Stimulated activated naive CD8-positive, alpha-beta T cell treated with anti-CD3 and anti-CD28 coated beads, Interleukin-15, Interleukin-2, amounts not matched to agents 100 U/mL and 50 U/mL, for 24 hours (primary cell): ENCODE measurements around the gene ANGPTL5.
"Not testable (repeated sequence)": the region's sequence is repeated elsewhere in the genome, so short reads cannot be mapped to it uniquely, and the experiment has no call there.

Experiments
- ATAC-seq: fragments of 150-1000 bp; cut with Tn5 transposase; one replicate; pipeline ENCODE4 v1.10.0; 2021
- DNase-seq: peaks from one replicate; pipeline ENCODE4 v3.0.0; 2021

ANGPTL5 gene

DNA sequence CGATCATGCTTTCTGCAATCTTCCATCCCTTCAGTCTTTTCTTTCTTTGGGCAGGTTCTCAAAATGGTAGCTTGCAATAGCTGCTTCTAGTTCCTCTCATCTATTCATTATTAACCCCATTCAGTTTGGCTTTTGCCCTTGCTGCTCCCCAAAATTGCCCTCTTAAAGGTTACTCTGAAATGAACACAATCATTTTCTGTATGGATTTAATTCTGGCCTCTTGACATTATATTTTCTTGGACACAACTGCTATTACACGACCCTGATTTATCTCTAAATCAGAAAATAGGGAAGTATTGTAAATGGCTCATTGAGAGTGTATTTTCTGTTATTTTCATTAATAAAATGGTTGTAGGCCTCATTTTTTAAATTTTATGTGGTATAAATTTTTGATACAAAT is at the start of gene ANGPTL5:
ANGPTL5 (minus strand) TSS at position 101 of the 400 bp plus-strand sequence. CDS start 8,613 bp downstream, outside the sequence.
- DNase-seq: no peak
- no peak for ATAC-seq

DNA sequence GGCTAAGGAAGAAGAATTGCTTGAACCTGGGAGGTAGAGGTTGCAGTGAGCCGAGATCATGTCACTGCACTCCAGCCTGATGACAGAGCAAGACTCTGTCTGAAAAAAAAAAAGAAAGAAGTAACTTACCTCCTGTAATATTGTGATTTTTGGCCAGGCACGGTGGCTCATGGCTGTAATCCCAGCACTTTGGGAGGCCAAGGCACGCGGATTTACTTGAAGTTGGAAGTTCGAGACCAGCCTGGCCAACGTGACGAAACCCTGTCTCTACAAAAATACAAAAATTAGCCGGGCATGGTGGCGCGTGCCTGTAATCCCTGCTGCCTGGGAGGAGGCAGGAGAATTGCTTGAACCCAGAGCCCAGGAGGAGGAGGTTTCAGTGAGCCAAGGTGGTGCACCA is 47.9 kb upstream of the ANGPTL5 start:
- ATAC-seq, DNase-seq: not testable (repeated sequence)

DNA sequence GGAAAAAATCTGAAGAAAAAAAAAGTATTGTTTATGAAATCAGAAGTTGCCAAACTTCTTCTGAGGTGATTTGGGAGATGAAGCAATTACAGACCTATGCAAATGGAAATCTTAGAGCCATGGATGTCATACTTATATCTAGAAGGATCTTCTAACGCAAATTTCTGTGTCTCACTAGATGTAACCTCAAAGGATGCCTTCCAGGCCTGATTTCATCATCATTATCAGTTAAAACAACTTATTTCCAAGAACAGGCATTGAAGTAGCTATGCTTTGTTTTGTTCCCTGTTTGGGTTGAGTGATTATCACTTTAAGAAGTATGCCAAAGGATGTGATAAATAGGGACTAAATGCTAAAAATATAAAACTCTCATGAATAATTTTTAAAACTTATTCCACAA is 43.9 kb upstream of the ANGPTL5 start:
- ATAC-seq: no peak
- no peak for DNase-seq

DNA sequence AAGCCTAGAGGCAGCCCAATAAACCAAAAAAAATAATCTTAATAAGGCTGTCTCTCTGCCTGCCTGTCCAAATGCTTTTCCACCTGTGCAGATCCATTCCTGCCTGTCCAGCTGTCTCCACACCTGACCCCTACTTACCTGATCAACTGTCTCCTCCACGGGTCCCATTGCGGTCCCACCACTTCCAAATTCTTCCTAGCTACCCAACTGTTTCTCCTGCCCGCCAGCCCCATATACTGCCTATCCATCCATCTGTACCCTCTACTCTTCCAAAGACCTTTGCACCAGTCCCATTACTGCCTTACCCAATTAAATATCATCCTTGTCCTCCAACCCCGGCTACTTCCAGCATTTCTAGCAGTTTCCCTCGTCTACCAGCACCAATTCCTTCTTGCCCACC is 39.4 kb upstream of the ANGPTL5 start:
- ATAC-seq: no peak
- no peak for DNase-seq

DNA sequence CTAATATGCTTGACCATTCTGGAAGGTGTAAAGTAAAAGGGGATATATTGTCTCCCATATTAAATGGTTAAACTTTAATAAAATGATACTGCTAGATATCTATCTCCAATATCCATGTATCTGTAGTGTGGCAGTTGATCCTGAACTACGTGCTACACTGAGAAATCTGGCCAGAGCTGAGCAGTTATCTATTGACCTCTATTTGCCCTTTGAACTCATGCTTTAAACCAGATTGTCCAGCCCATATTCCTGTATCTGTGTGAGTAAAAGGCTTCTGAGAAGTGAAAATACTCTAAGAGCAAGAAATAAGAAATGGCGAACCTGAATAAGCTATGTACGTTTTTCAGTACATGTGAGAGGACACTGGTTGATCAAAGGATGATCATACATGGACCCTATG is 39.0 kb upstream of the ANGPTL5 start:
- DNase-seq (no peak), ATAC-seq (no peak)

DNA sequence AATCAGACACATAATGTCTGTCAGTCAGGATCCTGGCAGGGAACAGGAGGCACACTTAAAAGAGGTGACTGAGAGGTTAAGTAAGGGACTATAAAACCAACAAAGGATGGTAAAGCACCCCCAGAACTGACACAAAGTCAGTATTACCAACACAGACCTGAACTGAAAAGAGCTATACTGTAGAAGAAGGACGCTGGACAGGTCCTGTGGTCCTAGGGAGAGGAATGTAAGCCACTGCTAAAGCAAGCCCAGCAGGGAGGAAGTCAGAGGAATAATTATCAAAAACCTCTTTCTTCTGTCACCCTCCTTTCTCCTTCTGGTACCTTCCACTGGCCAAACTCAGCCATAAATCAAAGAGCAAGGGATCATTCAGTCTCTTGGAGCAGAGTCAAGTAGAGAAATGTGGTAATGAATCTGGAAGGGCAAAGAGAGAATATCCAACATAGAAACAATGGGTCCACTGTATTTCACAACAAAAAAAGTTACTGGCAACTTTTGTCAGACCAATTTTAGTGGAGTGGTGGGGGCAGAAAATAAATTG is 33.4 kb upstream of the ANGPTL5 start:
- ATAC-seq (no peak), DNase-seq (no peak)

DNA sequence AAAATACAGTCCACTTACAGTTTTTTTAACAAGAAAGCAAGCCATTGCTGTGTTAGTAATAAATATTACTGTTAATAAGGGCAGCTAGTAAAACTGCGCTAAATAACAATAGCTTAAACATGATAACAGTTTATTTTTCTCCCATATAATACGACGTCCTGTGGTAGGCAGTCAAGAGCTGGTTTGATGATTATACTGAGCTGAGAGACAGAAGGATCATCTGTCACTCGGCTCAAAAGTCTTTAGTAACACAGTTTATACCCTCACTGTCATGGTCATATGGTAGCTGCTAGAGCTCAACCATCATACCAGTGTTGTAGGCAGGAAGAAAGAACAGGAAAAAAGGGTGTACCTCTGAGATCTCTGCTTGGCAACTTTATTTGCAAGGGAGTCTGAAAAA is 29.1 kb upstream of the ANGPTL5 start:
- ATAC-seq (no peak), DNase-seq (no peak)

DNA sequence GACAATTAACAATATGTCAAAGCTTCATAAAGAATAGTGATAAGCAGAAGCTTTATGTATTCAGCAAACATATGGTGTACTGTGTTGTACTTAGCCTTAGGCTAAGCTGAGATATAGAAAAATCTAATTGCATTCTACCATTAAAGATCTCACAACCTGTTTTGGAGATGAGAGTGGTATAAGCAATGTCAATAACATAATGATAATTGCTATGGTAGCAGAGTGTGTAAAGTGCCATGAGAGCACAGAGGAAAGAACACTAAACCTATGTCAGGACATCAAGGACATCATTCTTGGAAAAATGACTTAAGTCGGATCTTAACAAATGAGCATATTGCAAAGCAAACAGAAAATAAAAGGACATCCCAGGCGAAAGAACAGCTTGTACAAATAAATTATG is 28.6 kb upstream of the ANGPTL5 start:
- ATAC-seq (no peak), DNase-seq (no peak)

DNA sequence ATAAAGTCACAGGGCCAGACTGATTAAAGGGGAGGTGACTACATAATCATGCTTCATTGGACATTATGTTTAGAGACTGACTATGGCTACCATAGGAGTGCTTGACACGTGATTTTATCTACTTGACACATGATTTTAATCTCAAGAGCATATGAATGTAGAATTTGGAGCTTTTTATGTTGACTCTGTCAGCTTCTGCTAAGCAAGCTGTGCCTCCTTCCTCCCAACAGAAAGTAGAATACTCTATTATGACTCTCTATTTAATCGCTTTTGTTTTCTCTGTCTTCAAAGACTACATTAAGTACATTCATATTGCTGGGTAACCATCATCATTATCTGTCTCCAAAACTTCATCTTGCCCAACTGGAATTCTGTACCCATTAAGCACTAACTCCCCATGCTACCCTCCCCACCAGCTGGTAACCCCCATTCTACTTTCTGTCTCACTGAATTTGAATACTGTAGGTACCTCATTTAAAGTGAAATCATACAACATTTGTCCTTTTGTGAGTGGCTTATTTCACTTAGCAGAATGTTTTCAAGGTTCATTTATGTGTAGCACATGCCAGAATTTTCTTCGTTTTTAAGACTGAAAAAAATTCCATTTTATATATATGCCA is 24.7 kb upstream of the ANGPTL5 start:
- ATAC-seq (no peak), DNase-seq (no peak)

DNA sequence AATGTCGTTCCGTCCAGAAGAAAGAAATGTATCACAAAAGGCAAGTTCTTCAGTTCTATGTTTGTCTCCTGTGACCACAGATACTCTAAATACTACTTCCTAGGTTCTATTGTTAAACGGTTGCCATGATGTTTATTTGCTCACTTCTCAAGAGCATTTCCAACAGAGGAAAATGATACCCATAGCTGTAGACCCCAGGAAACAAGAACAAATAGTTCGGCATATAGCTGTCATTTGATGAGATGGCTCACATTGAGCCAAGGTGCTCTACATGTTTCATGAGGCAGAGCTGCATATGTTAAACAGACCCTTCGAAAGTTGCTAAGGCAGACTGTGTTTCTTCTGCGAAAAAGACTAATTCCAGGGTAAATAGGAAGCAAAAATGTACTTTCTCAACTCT is 15.4 kb upstream of the ANGPTL5 start:
- no peak for ATAC-seq
- DNase-seq: no peak

DNA sequence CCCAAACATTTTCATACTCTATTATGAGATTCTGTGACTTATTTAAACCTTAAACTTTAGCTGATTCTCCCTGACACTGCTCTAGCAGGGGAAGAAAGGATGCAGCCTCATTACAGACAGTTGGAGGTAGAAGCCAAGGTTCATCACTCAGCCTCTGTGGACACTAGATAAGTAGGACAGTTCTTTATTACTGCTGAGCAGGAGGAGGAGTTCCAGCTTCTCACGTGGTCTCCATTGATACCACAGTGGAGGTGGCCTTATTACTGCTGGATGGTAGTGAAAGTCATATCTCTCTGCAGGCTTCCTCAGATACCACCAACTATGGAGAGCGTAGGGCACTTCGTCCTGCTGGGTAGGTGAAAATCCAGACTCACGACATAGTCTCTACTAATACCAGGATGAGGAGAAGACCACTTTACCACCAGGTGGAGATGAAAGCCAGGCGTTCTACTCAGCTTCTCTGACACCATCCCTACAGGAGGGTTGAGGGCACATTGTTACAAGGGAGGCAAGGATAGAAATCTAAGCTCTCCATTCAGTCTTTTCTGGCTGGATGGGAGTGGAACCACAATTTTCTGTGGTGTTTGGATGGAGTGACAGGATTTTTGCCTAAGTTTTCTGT is 13.1 kb upstream of the ANGPTL5 start:
- DNase-seq: no peak
- ATAC-seq: no peak

DNA sequence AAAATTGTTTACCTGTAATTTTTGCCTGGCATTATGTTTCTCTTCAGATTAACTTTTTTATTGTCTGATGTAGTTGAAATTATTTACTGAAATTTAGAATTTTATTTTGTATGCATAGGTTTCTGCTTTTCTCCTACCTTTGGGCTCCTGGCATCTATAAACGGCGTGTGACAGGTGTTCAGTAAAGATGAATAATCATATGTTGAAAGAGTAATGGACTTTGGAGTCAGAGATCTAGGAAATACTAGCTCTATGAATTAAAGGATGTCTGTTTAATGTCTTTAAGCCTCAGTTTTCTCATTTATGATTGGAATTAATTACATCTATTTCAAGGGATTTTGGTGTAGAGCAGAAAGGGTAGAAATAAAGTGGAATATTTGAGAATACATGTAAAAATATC is 7.2 kb upstream of the ANGPTL5 start:
- ATAC-seq: no peak
- no peak for DNase-seq

DNA sequence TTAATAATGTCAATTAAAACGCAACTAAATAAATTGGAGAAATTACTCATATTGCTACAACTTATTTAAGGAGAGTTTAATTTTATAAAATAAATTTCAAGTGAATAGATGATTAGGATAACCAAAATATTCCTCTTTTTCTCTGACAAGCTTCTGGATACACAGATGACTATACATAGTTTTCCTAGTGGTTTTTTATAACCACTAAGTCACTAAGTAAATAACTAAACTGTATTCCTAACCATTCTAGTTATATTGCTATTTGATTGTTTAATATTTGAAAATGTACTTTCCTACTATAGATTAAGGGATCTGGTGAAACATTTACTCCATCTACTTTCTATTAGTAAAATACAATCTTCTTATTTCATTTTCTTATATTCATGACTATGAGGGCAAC is 4.7 kb upstream of the ANGPTL5 start:
- ATAC-seq (no peak), DNase-seq (no peak)

DNA sequence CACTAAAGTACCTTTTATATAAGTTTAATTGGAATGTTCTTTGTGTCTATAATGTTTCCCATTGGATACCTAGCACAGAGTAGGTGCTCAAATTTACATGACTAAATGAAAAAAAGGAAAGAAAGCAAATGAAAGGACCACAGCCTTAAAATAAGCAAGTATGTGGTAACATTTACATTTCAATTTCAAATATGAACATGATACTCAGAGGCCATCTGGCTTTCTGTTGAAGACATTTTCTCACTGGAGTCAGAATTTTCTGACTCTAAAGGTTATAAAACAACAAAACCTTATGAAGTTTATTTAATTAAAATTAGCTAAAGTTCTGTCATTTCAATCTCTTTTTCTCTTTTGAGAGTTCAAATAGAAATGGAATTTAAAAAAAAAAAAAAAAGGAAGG is 904 bp upstream of the ANGPTL5 start:
- ATAC-seq: no peak

DNA sequence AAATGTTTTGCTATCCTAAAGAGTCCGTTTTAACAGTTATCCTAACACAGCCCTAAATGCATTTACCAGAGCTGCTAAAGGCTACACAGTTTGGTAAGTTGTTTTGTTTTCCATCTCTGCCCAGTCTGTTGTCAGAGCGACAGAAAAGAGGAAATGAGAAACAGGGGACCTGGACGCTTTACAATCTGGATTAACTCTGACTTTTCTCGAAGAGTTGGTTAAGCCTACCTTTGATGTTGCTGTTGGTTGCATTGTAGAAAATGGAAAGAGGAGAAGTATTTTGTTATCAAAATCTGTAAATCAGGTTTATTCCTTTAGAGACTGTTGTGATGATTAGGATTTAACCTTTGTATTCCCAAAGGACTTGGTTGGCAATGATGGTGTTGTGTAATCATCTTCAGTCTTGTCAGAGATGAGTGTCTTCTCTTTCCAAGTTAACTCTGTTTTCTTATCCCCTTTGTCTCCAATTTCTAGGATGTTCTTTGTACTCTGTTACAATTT is 481 bp downstream of the ANGPTL5 start:
- no peak for ATAC-seq
- DNase-seq: no peak

More for the DNA sequence above, 904 bp upstream of the ANGPTL5 start:
- no peak for DNase-seq

DNA sequence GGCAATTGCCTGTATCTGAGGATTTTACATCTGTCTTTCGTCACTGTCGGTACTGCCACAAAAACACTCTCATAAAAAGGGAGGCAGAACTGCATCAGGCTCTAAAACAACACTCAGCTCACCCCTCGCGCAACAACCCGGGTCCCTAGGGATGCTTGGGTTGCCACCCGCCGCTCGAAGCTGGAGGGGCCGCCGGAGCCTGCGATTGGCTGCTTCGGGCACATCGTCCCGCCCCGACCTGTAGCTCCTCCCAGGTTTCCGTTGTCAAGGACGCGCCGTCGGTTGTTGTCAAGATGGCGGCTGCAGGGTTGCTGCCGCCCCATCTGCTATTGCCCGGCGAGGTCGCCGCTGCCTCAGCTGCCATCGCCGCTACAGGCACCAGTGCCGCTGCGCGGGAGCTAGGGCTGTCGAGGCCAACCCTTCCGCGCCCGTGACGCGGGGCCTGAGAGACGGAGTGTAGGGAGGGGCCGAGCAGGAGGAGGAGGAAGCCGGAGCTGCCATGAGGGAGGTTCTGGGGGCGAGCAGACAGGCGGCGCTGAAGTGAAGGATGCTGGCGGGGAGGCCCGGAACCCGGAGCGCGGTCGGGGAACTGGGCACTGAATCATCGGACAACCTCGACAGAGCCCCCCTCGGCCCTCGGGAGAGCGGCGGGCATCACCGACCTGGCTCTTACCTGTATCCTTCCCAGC is 1.4 kb downstream of the ANGPTL5 start, which contains the start of gene CEP126:
CEP126 (plus strand) TSS at position 273 of the 689 bp plus-strand sequence; CDS start at position 548, 275 bp downstream.
- peak; percentile 98 for ATAC-seq

DNA sequence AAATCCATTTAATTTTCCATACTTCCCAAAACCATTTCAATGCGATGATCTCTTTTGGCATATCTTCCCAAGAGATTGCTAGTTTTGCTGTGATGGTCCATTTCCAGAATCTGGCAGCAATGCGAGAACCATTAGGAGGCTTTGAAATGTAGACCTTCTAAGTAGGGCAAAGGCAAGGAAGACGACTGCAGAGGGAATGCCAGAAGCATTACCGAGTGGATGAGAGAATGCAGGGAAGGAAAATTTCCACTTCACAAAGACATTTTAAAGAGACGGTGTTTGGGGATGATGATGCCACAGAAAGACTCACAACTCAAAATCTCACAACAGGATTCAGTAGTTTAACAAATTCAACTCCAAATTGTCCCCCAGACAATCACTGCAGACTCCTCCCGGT is 2.0 kb downstream of the ANGPTL5 start:
- ATAC-seq: no peak
- DNase-seq: no peak

More for the DNA sequence above, 1.4 kb downstream of the ANGPTL5 start, which contains the start of gene CEP126:
- DNase-seq: peak; percentile 94

DNA sequence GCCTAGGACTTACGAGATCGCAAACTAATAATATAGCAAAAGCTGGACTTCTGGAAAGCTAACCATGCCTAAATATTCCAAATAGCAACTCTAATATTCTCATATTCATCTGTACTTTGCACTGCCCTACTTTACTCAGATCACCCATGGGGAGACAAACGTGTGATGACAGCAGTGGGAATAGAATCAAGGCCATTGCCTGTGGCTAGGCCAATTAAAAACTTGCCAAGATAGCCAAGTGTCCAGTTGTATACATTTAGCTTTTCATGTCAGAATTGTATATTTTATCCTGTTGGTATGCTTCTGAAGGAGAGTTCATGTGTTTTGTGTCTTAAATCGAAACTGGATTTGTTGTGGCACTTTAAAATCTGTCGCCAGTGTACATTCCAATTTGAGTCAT is 2.7 kb downstream of the ANGPTL5 start:
- DNase-seq (no peak), ATAC-seq (no peak)

DNA sequence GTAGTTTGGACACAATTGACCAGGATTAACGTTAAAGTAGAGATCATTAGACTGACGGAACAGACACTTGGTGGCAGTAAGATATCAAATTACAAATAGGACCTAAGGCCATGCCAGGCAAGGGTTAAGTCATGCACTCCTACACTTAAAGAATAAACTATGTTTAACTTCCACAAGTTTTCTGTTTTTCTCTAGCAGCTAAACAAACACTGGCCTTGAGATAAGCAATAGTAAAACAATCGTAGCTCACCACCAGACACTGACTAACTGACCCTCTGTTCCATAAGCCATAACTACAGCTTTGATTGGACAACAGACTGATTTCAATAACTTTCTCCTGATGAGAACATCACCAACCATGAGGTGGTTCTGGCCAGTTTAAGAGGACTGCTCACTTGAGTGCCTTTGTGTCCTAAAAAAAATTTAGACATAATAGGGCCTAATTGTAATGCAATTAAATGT is 3.5 kb downstream of the ANGPTL5 start:
- no peak for ATAC-seq
- DNase-seq: no peak

DNA sequence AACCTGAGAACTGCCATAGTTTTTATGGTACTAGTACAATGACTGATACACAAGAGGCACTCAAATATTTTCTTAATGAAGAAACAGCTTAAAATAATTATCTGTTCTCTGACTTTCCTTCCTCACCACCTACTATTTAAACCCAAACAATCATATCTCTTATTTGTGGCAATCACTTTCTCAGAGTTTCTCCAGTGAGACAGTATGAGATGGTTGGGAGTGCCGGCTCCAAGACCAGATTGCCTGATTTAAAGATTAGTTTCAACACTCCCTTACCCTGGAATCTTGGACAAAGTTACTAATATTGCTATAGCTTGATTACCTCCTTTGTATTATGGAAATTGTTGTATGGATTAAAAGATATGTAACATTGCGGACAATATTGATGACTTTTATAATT is 7.2 kb downstream of the ANGPTL5 start:
- ATAC-seq: no peak

DNA sequence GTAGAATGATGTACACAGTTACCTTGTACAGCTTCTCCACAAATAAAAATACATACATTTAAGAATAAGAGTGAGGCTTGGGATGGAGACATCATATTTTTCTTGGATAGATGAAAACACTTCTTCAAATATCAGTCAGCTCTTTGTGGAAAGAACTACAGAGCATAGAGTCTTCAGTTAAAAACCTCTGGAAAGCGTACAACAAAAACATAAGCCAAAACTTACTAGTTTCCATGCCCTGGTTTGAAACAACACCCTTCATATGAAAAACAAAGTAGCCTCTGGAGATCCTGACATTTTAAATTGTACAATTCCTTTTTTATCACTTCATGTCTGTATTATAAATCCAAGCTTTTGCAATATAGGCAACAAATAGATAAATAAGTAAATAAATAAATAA is 8.5 kb downstream of the ANGPTL5 start:
- DNase-seq (no peak), ATAC-seq (no peak)

More for the DNA sequence above, 7.2 kb downstream of the ANGPTL5 start:
- DNase-seq: no peak

DNA sequence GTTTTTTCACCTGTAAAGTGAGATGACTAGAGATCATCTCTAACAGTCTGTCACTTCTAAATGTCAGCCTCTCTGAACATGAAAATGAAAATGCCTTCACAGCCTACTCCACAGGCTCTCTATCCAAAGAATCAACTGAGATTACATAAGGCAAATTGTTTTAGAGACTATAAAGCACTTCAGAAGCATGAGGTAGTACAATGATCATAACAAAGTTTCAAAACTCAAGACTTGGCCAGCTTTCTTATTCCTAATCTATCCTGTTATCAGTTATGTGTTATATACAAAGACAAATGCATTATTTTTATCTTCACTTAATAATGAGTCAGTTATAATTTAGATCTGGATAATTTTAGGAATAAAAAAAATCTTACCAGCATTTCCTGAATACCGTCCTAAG is 21.8 kb downstream of the ANGPTL5 start:
- DNase-seq (no peak), ATAC-seq (no peak)

DNA sequence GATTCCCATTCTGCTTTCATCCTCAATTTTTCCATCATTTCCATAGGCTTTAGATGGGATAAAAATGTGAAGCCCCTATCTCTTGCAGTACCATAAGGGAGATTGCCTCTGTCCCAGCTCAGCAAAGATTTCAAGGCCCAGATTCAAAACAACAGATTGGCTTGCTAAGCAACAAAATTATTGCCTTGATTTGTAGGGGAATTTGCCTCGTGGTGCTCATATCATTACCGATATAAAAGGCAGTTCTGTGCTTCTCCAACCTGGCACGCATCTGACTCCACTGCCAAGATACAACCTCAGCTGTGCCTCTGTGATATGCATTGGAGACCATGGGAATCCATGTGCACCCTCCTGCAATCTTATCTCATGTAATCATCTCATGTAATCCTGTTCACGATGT is 26.6 kb downstream of the ANGPTL5 start:
- no peak for ATAC-seq

More for the DNA sequence above, 26.6 kb downstream of the ANGPTL5 start:
- DNase-seq: no peak
